Liver (tissue), 9 donors: Measurements from ENCODE around the gene TEKTIP1. TPM values are rescaled to one million over a fixed set of nuclear protein-coding genes. Genes with fewer than 3 reads are reported as not detected.

Experiments
- DNase-seq: peaks from one replicate; pipeline ENCODE4 v3.0.0-alpha.2; 2017; ENCODE audit warnings: low spot score
- H3K27ac ChIP-seq, 2 donors: one replicate each; pipeline ENCODE4 v1.7.0; 2013; ENCODE audit warnings: inconsistent platforms in 2 of 2, low read length in 2 of 2, control low read depth in 1 of 2, low read depth in 1 of 2, mild to moderate bottlenecking in 1 of 2
- H3K27me3 ChIP-seq, 4 donors: one replicate each; pipeline versions ENCODE4 v1.6.1 to v1.7.0; 2013; ENCODE audit warnings: low read length in 3 of 4, inconsistent platforms in 1 of 4, mild to moderate bottlenecking in 1 of 4, moderate library complexity in 1 of 4; ENCODE audit not compliant: control insufficient read depth in 4 of 4, insufficient read depth in 4 of 4
- H3K36me3 ChIP-seq, 4 donors: one replicate each; pipeline versions ENCODE4 v1.6.1 to v1.7.0; 2013; ENCODE audit warnings: low read length in 3 of 4, mild to moderate bottlenecking in 3 of 4, low read depth in 1 of 4, moderate library complexity in 1 of 4; ENCODE audit not compliant: control insufficient read depth in 4 of 4, insufficient read depth in 3 of 4
- H3K4me1 ChIP-seq, 4 donors: one replicate each; pipeline versions ENCODE4 v1.6.1 to v1.7.0; 2013; ENCODE audit warnings: low read length in 3 of 4, mild to moderate bottlenecking in 3 of 4, moderate library complexity in 1 of 4; ENCODE audit not compliant: control insufficient read depth in 4 of 4, insufficient read depth in 4 of 4
- H3K4me3 ChIP-seq, 3 donors: one replicate each; pipeline versions ENCODE4 v1.6.1 to v1.7.0; 2013; ENCODE audit warnings: low read length in 3 of 3, control low read depth in 1 of 3, low read depth in 1 of 3, mild to moderate bottlenecking in 1 of 3
- H3K9ac ChIP-seq, 2 donors: one replicate each; pipeline ENCODE4 v1.7.0; 2013; ENCODE audit warnings: low read length in 2 of 2, mild to moderate bottlenecking in 2 of 2, moderate library complexity in 2 of 2, control low read depth in 1 of 2, low read depth in 1 of 2
- H3K9me3 ChIP-seq, 4 donors: one replicate each; pipeline versions ENCODE4 v1.6.1 to v1.7.0; 2013; ENCODE audit warnings: low read length in 3 of 4; ENCODE audit not compliant: control insufficient read depth in 4 of 4
- ATF3 ChIP-seq: IDR thresholded peaks from 2 replicates; pipeline ENCODE4 v1.6.1; 2016; ENCODE audit warnings: antibody characterized with exemption
- CTCF ChIP-seq: fragments of 150-350 bp; IDR thresholded peaks from 2 replicates; pipeline ENCODE4 v1.5.1; 2017; ENCODE audit warnings: improper control_type of control experiment, low read depth, low read length; ENCODE audit not compliant: missing input control
- EGR1 ChIP-seq, 2 donors: IDR thresholded peaks; 2 replicates each; pipeline ENCODE4 v1.6.1; 2016 to 2018; ENCODE audit warnings: antibody characterized with exemption in 2 of 2, low read depth in 2 of 2
- HNF4A ChIP-seq, 2 donors: conservative IDR thresholded peaks; 2 replicates each; pipeline ENCODE4 v1.6.1; 2016; ENCODE audit warnings: antibody characterized with exemption in 2 of 2, mild to moderate bottlenecking in 2 of 2
- HNF4G ChIP-seq: IDR thresholded peaks from 2 replicates; pipeline ENCODE4 v1.6.1; 2016; ENCODE audit warnings: antibody characterized with exemption
- NR2F2 ChIP-seq: IDR thresholded peaks from 2 replicates; pipeline ENCODE4 v1.6.1; 2016; ENCODE audit warnings: antibody characterized with exemption
- RAD21 ChIP-seq, 2 donors: IDR thresholded peaks; 2 replicates each; pipeline ENCODE4 v1.6.1; 2016; ENCODE audit warnings: antibody characterized with exemption in 2 of 2, mild to moderate bottlenecking in 2 of 2
- REST ChIP-seq: IDR thresholded peaks from 2 replicates; pipeline ENCODE4 v1.6.1; 2016; ENCODE audit warnings: antibody characterized with exemption, mild to moderate bottlenecking
- SP1 ChIP-seq: IDR thresholded peaks from 2 replicates; pipeline ENCODE4 v1.6.1; 2018; ENCODE audit warnings: antibody characterized with exemption, mild to moderate bottlenecking
- TAF1 ChIP-seq: conservative IDR thresholded peaks from 2 replicates; pipeline ENCODE4 v1.6.1; 2016; ENCODE audit warnings: antibody characterized with exemption, mild to moderate bottlenecking
- ZBTB33 ChIP-seq: IDR thresholded peaks from 2 replicates; pipeline ENCODE4 v1.6.1; 2016; ENCODE audit warnings: antibody characterized with exemption
- WGBS: extraction: QIAGEN DNeasy Blood & Tissue Kit; methylation state at CpG from one replicate; pipeline ENCODE4 v1.1.7; 2013; 5-methylcytosine and 5-hydroxymethylcytosine counted together
- polyA plus RNA-seq, 2 donors: library from polyadenylated mRNA; stranded (reverse) in 1 of 2; unstranded in 1 of 2; fragments of 200-250 nt in 1 of 2; fragments of >200 nt in 1 of 2; fragmentation: Nextera tagmentation in 1 of 2; extraction: Ambion mirVana in 1 of 2; gene quantifications; one replicate each; pipeline versions ENCODE4 v1.2.1 to v1.2.3, GENCODE V29; 2013 to 2015
- total RNA-seq, 2 donors: library from RNA; depleted of rRNA; stranded (reverse); fragments of >200 nt; gene quantifications; one replicate each; pipeline ENCODE4 v1.2.3, GENCODE V29; 2014
- donor health status: healthy.
- donor health status: healthy.
- donor health status: healthy.
- donor health status: healthy.
- donor health status: healthy.

TEKTIP1 gene
- total and polyA plus RNA-seq, 4 donors, result 0.17 TPM; not detected in 3

- no peak for DNase-seq
- WGBS, result 96% methylated on average over 28 of the region's 28 CpGs
- Histone ChIP-seq H3K4me3 (no peak overlapping the region), H3K36me3 (peaks cover 14 to 48% (median 22%) of the 10 kb centered on the region in 4 donors), H3K27me3 (no peaks in the 10 kb centered on the region), H3K9ac (no peak overlapping the region), H3K4me1 (peaks cover 0 to 12% (median 8%) of the 10 kb centered on the region in 4 donors), H3K27ac (no peak overlapping the region), H3K9me3 (no peaks in the 10 kb centered on the region)
- TF ChIP-seq EGR1 (IDR thresholded peaks at IDR 0.05; ENCODE audit: low read depth in 2 of 2) (no peak), RAD21 (IDR thresholded peaks at IDR 0.05) (no peak), NR2F2 (no peak), CTCF (no peak), TAF1 (no peak), HNF4A (conservative IDR thresholded peaks at IDR 0.05) (no peak)
Measured at GRCh38 chr19:3526507-3527237, 12.3 kb upstream of the TEKTIP1 start.

GRCh38 chr19:3527238-3527910 is 11.6 kb upstream of the TEKTIP1 start:
- TF ChIP-seq HNF4A (conservative IDR thresholded peaks at IDR 0.05) (no peak), ZBTB33 (no peak), SP1 (no peak), ATF3 (no peak), HNF4G (no peak), REST (no peak)
- Histone ChIP-seq H3K4me3 (no peak overlapping the region), H3K9me3 (no peaks in the 10 kb centered on the region), H3K4me1 (peaks cover 0 to 12% (median 8%) of the 10 kb centered on the region in 4 donors), H3K27ac (no peak overlapping the region), H3K36me3 (peaks cover 16 to 55% (median 26%) of the 10 kb centered on the region in 4 donors), H3K9ac (no peak overlapping the region), H3K27me3 (no peaks in the 10 kb centered on the region)
- WGBS, result 96% methylated on average over 21 of the region's 21 CpGs
- DNase-seq, result no peak
